ENCODE measurements around the gene C10orf88.
"Not testable (repeated sequence)": the region's sequence is repeated elsewhere in the genome, so short reads cannot be mapped to it uniquely, and the experiment has no call there.

C10orf88 gene

DNA sequence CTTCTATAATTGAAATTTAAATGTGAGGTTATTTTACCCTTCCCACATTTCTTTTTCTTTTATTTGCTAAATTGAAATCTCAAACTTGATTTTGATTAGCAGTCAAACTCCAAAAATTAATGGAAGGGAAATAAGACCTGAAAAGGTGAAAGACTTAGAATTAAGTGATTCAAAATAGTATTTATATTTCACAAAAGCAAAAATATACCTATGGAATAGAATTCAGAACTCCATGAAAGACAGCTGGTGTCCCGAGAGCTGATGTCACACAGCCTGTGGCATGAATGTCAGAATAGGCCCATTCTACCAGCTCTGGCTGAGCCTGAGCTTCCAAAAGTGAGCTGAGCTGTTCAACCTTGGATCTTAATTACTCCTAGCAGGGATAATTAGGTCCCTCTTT, 43.7 kb downstream of the C10orf88 start, which contains the start of gene FAM24A:
FAM24A (plus strand) TSS at position 301 of the 400 bp plus-strand sequence. CDS start 1,025 bp downstream, outside the sequence.
- H3K9me3 Mint-ChIP-seq = no peaks in the 10 kb centered on the region
- no peak within 1 kb of the TSS for H3K27ac Mint-ChIP-seq
- TF ChIP-seq, protein P1, sequence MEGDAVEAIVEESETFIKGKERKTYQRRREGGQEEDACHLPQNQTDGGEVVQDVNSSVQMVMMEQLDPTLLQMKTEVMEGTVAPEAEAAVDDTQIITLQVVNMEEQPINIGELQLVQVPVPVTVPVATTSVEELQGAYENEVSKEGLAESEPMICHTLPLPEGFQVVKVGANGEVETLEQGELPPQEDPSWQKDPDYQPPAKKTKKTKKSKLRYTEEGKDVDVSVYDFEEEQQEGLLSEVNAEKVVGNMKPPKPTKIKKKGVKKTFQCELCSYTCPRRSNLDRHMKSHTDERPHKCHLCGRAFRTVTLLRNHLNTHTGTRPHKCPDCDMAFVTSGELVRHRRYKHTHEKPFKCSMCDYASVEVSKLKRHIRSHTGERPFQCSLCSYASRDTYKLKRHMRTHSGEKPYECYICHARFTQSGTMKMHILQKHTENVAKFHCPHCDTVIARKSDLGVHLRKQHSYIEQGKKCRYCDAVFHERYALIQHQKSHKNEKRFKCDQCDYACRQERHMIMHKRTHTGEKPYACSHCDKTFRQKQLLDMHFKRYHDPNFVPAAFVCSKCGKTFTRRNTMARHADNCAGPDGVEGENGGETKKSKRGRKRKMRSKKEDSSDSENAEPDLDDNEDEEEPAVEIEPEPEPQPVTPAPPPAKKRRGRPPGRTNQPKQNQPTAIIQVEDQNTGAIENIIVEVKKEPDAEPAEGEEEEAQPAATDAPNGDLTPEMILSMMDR (IDR thresholded peaks at IDR 0.05; ENCODE audit: unreplicated experiment in 3 of 3) = no peak
- H3K4me3 Mint-ChIP-seq = no peak within 1 kb of the TSS
- H3K36me3 Mint-ChIP-seq (ENCODE audit: low read depth) = no peaks in the 10 kb centered on the region
- H3K27me3 Mint-ChIP-seq (ENCODE audit: low read depth) = peaks cover 9% of the 10 kb centered on the region
- no peaks in the 10 kb centered on the region for H3K4me1 Mint-ChIP-seq

DNA sequence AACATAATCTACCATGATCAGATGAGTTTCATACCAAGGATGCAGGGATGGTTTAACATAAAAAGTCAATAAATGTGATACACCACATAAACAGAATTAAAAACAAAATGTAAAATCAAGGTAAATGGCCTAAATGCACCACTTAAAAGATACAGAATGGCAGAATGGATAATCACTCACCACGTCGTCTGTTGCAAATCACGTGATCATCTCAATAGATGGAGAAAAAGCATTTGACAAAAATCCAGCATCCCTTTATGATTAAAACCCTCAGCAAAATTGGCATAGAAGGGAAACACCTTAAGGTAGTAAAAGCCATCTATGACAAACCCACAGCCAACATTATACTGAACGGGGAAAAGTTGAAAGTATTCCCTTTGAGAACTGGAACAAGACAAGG, 50.2 kb downstream of the C10orf88 start:
- H3K9me3 Mint-ChIP-seq; H3K36me3 Mint-ChIP-seq (ENCODE audit: low read depth); H3K4me3 Mint-ChIP-seq; H3K4me1 Mint-ChIP-seq; H3K27ac Mint-ChIP-seq: not testable (repeated sequence)
- peaks cover 19% of the 10 kb centered on the region for H3K27me3 Mint-ChIP-seq (ENCODE audit: low read depth)

DNA sequence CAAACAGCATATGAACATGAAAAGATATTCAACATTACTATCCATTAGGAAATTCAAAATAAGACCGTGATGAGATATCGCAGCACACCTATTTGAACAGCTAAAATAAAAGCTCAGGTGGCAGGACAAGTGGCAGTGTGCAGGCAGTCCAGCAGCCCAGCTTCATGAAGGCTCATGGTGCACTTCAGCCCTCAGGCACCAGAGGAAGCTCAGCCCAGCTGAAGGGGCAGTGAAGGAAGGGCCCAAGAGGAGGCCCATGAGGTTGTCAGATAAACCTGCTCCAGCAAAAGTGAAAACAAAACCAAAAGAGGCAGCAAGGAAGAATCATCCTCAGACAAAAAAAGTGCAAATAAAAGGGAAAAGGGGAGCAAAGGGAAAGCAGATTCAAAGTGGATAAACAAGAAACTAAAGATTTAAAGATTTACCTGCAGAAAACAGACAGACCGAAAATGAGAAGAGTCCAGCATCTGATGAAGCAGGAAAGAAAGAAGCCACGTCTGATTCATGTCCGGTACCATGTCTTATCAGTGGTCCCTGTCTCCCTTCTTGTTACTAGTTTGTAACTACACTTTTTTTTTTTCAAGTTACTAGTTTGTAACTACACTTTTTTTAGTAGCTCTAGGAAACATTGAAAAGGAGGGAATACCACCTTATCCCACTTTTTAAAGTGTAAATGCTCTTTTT, 59.6 kb downstream of the C10orf88 start:
- Mint-ChIP-seq H3K4me3 (no peak overlapping the region), H3K9me3 (no peaks in the 10 kb centered on the region), H3K4me1 (no peaks in the 10 kb centered on the region), H3K36me3 (ENCODE audit: low read depth) (no peaks in the 10 kb centered on the region), H3K27ac (no peak overlapping the region), H3K27me3 (ENCODE audit: low read depth) (peaks cover 13% of the 10 kb centered on the region)
- TF ChIP-seq, protein P1 (IDR thresholded peaks at IDR 0.05; ENCODE audit: unreplicated experiment in 3 of 3) = no peak

DNA sequence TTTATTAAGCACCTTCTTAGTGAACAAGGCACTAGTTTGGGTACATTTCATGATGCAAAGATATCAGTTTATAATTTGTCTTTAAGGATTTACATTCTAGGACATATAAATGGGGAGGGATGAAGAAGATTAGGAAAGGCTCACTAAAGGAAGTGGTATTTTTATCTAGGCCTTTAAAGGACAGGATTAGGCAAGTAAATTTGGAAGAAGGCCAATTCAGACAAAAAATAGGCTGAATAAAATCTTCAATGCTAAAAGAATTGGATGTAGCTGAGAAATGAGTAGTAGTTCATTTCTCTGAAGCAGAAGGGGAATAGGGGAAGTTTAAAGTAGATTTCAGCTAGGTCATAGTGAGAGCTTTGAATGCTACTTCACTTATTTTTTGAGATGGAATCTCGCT, 69.9 kb downstream of the C10orf88 start:
- Mint-ChIP-seq H3K4me1 (no peaks in the 10 kb centered on the region), H3K9me3 (no peaks in the 10 kb centered on the region), H3K27me3 (ENCODE audit: low read depth) (peaks cover 7% of the 10 kb centered on the region), H3K4me3 (no peak overlapping the region), H3K36me3 (ENCODE audit: low read depth) (no peaks in the 10 kb centered on the region), H3K27ac (no peak overlapping the region)
- TF ChIP-seq, protein P1 (IDR thresholded peaks at IDR 0.05; ENCODE audit: unreplicated experiment in 3 of 3) = no peak

DNA sequence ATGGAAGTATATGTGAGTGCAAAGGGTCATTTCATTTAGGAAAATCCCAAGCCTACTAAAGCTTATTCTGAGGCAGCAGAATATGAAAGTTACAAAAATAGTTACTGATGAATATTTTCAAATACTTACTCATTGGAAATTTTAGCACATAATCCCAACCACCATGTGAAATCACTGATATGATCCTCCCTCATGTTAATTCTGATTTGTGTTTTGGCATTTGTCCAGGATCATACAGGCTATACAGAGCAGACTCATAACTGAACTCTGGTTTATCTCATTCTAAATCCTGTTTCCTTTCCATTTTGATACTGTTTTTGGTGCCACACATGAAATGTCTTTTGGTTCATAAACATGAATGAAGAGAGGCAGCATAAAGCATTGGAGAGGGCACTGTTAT, 71.3 kb downstream of the C10orf88 start:
- Mint-ChIP-seq H3K4me1 (no peaks in the 10 kb centered on the region), H3K36me3 (ENCODE audit: low read depth) (no peaks in the 10 kb centered on the region), H3K27ac (no peak overlapping the region), H3K4me3 (no peak overlapping the region), H3K9me3 (no peaks in the 10 kb centered on the region), H3K27me3 (ENCODE audit: low read depth) (peaks cover 13% of the 10 kb centered on the region)
- TF ChIP-seq, protein P1 (IDR thresholded peaks at IDR 0.05; ENCODE audit: unreplicated experiment in 3 of 3) = no peak

All from nephron (organoid).